Vagina (tissue), 2 donors: ENCODE data around the gene SCCPDH. TPM values are rescaled to one million over a fixed set of nuclear protein-coding genes. Genes with fewer than 3 reads are reported as not detected.
"Not testable (repeated sequence)": the region's sequence is repeated elsewhere in the genome, so short reads cannot be mapped to it uniquely, and the experiment has no call there.

ENCODE experiments used
- DNase-seq, 2 donors: peaks; one replicate each; pipeline ENCODE4 v3.0.0-alpha.2; 2017; ENCODE audit errors: extremely low spot score in 2 of 2
- H3K27ac ChIP-seq: fragments of 200-600 bp; sonication (generic); one replicate; pipeline ENCODE4 v1.5.1; 2019
- H3K27me3 ChIP-seq: fragments of 200-600 bp; sonication (generic); one replicate; pipeline ENCODE4 v1.5.1; 2019
- H3K36me3 ChIP-seq, 2 donors: fragments of 200-600 bp; sonication (generic); one replicate each; pipeline ENCODE4 v1.5.1; 2017 to 2019
- H3K4me1 ChIP-seq: fragments of 200-600 bp; sonication (generic); one replicate; pipeline ENCODE4 v1.5.1; 2019
- H3K4me3 ChIP-seq, 2 donors: fragments of 200-600 bp; sonication (generic); 1 replicate in 1 of 2; 2 replicates in 1 of 2; pipeline ENCODE4 v1.5.1; 2016 to 2019
- H3K9me3 ChIP-seq: fragments of 200-600 bp; sonication (generic); one replicate; pipeline ENCODE4 v1.5.1; 2019
- CTCF ChIP-seq, 3 experiments: fragments of 450-650 bp in 2 of 3; fragments of 200-600 bp in 1 of 3; sonication (generic) in 1 of 3; IDR thresholded peaks; one replicate each; pipeline ENCODE4 v1.5.1; 2017 to 2019; ENCODE audit warnings: antibody characterized with exemption in 3 of 3, mild to moderate bottlenecking in 2 of 3, moderate library complexity in 2 of 3
- POLR2A ChIP-seq, 2 donors: fragments of 450-650 bp; IDR thresholded peaks; one replicate each; pipeline ENCODE4 v1.6.1; 2017; ENCODE audit warnings: antibody characterized with exemption in 2 of 2, mild to moderate bottlenecking in 2 of 2, moderate library complexity in 2 of 2
- POLR2AphosphoS5 ChIP-seq, 2 donors: sonication (generic); formaldehyde crosslinking; IDR thresholded peaks; one replicate each; pipeline ENCODE4 v1.9.0; 2017; ENCODE audit warnings: antibody characterized with exemption in 2 of 2, mild to moderate bottlenecking in 2 of 2, low read depth in 1 of 2; ENCODE audit not compliant: insufficient read depth in 1 of 2
- intact Hi-C: fragments of 100-400 bp; cut with DNase I; formaldehyde crosslinking; loops from one replicate; pipeline ENCODE4 v1.15.1; 2023
- total RNA-seq: library from RNA; depleted of rRNA; stranded (reverse); fragments of >200 nt; gene quantifications from one replicate; pipeline ENCODE4 v1.2.3, GENCODE V29; 2016

SCCPDH gene
- total RNA-seq, 1 donor from 2014 or later: 18.2 TPM

- no peak for TF ChIP-seq POLR2A (IDR thresholded peaks at IDR 0.05)
- TF ChIP-seq CTCF (IDR thresholded peaks at IDR 0.05): no peak
- no peak for TF ChIP-seq POLR2AphosphoS5 (IDR thresholded peaks at IDR 0.05; ENCODE audit: insufficient read depth in 1 of 2, low read depth in 1 of 2)
- DNase-seq: no peak
- intact Hi-C loops: no loop called here
- H3K27me3 ChIP-seq: no peaks in the 10 kb centered on the region
- no peaks in the 10 kb centered on the region for H3K9me3 ChIP-seq
- H3K4me3 ChIP-seq: no peak overlapping the region
- peaks cover 9% of the 10 kb centered on the region for H3K4me1 ChIP-seq
- peaks cover 0 to 41% of the 10 kb centered on the region in 2 donors for H3K36me3 ChIP-seq
- no peak overlapping the region for H3K27ac ChIP-seq
Measured at GRCh38 chr1:246727594-246727993, 3.4 kb downstream of the SCCPDH start.

- intact Hi-C loops: no loop called here
- no peak overlapping the region for H3K27ac ChIP-seq
- H3K4me3 ChIP-seq: no peak overlapping the region
- H3K27me3 ChIP-seq: no peaks in the 10 kb centered on the region
- no peak for DNase-seq
- H3K9me3 ChIP-seq: no peaks in the 10 kb centered on the region
- H3K4me1 ChIP-seq: peaks cover 9% of the 10 kb centered on the region
- no peak for TF ChIP-seq POLR2A (IDR thresholded peaks at IDR 0.05)
- no peak for TF ChIP-seq CTCF (IDR thresholded peaks at IDR 0.05)
- no peak for TF ChIP-seq POLR2AphosphoS5 (IDR thresholded peaks at IDR 0.05; ENCODE audit: insufficient read depth in 1 of 2, low read depth in 1 of 2)
- H3K36me3 ChIP-seq: peaks cover 0 to 41% of the 10 kb centered on the region in 2 donors
Measured at GRCh38 chr1:246728311-246728710, 4.1 kb downstream of the SCCPDH start.

- H3K9me3 ChIP-seq, H3K4me1 ChIP-seq, intact Hi-C loops, H3K27ac ChIP-seq, DNase-seq, H3K27me3 ChIP-seq, H3K4me3 ChIP-seq: not testable (repeated sequence)
- H3K36me3 ChIP-seq: peaks cover 0 to 41% of the 10 kb centered on the region in 2 donors
Measured at GRCh38 chr1:246729040-246729439, 4.8 kb downstream of the SCCPDH start.

GRCh38 chr1:246730839-246731238, 6.6 kb downstream of the SCCPDH start:
- H3K27ac ChIP-seq: no peak overlapping the region
- peaks cover 1% of the 10 kb centered on the region for H3K4me1 ChIP-seq
- H3K9me3 ChIP-seq: no peaks in the 10 kb centered on the region
- intact Hi-C loops: no loop called here
- no peak overlapping the region for H3K4me3 ChIP-seq
- TF ChIP-seq POLR2A (IDR thresholded peaks at IDR 0.05) (no peak), CTCF (IDR thresholded peaks at IDR 0.05) (no peak), POLR2AphosphoS5 (IDR thresholded peaks at IDR 0.05; ENCODE audit: insufficient read depth in 1 of 2, low read depth in 1 of 2) (no peak)
- H3K27me3 ChIP-seq: no peaks in the 10 kb centered on the region
- peaks cover 0 to 43% of the 10 kb centered on the region in 2 donors for H3K36me3 ChIP-seq
- DNase-seq: no peak

GRCh38 chr1:246731873-246732272, 7.7 kb downstream of the SCCPDH start:
- H3K9me3 ChIP-seq, H3K27ac ChIP-seq, H3K4me3 ChIP-seq, intact Hi-C loops, H3K27me3 ChIP-seq, DNase-seq, H3K4me1 ChIP-seq: not testable (repeated sequence)
- H3K36me3 ChIP-seq: peaks cover 0 to 53% of the 10 kb centered on the region in 2 donors

- TF ChIP-seq POLR2A (IDR thresholded peaks at IDR 0.05) (no peak), CTCF (IDR thresholded peaks at IDR 0.05) (no peak), POLR2AphosphoS5 (IDR thresholded peaks at IDR 0.05; ENCODE audit: insufficient read depth in 1 of 2, low read depth in 1 of 2) (no peak)
- Histone ChIP-seq H3K27ac (no peak overlapping the region), H3K4me1 (no peaks in the 10 kb centered on the region), H3K27me3 (no peaks in the 10 kb centered on the region), H3K36me3 (peaks cover 0 to 46% of the 10 kb centered on the region in 2 donors), H3K4me3 (no peak overlapping the region), H3K9me3 (no peaks in the 10 kb centered on the region)
- intact Hi-C loops: no loop called here
- DNase-seq: no peak
Measured at GRCh38 chr1:246733704-246734103, 9.5 kb downstream of the SCCPDH start.
